ENCODE results near the gene TTC1.

The TTC1 gene

GRCh38 chr5:160079753-160080152, 70.8 kb downstream of the TTC1 start:
- Histone ChIP-seq H3K4me3 (ENCODE audit: low read length) (no peak overlapping the region), H3K4me1 (ENCODE audit: control insufficient read depth, insufficient read depth, low read length) (peaks cover 3% of the 10 kb centered on the region), H3K9me3 (ENCODE audit: control insufficient read depth, low read length) (no peaks in the 10 kb centered on the region), H3K27me3 (ENCODE audit: control insufficient read depth, insufficient read depth, low read length) (no peaks in the 10 kb centered on the region), H3K9ac (ENCODE audit: low read length) (no peak overlapping the region), H3K36me3 (ENCODE audit: control insufficient read depth, insufficient read depth, low read length) (no peaks in the 10 kb centered on the region)

- Histone ChIP-seq H3K9me3 (ENCODE audit: control insufficient read depth, low read length) (no peaks in the 10 kb centered on the region), H3K27me3 (ENCODE audit: control insufficient read depth, insufficient read depth, low read length) (no peaks in the 10 kb centered on the region), H3K4me3 (ENCODE audit: low read length) (no peak overlapping the region), H3K36me3 (ENCODE audit: control insufficient read depth, insufficient read depth, low read length) (no peaks in the 10 kb centered on the region), H3K4me1 (ENCODE audit: control insufficient read depth, insufficient read depth, low read length) (peaks cover 3% of the 10 kb centered on the region), H3K9ac (ENCODE audit: low read length) (no peak overlapping the region)
Observed at GRCh38 chr5:160081495-160081894, 72.6 kb downstream of the TTC1 start.

GRCh38 chr5:160082614-160083500, 73.9 kb downstream of the TTC1 start:
- Histone ChIP-seq H3K9ac (ENCODE audit: low read length) (no peak overlapping the region), H3K36me3 (ENCODE audit: control insufficient read depth, insufficient read depth, low read length) (no peaks in the 10 kb centered on the region), H3K4me3 (ENCODE audit: low read length) (no peak overlapping the region), H3K9me3 (ENCODE audit: control insufficient read depth, low read length) (no peaks in the 10 kb centered on the region), H3K4me1 (ENCODE audit: control insufficient read depth, insufficient read depth, low read length) (peaks cover 3% of the 10 kb centered on the region), H3K27me3 (ENCODE audit: control insufficient read depth, insufficient read depth, low read length) (no peaks in the 10 kb centered on the region)

GRCh38 chr5:160083501-160083900, 74.6 kb downstream of the TTC1 start:
- H3K9me3 ChIP-seq (ENCODE audit: control insufficient read depth, low read length): no peaks in the 10 kb centered on the region
- no peak overlapping the region for H3K4me3 ChIP-seq (ENCODE audit: low read length)
- H3K4me1 ChIP-seq (ENCODE audit: control insufficient read depth, insufficient read depth, low read length): peaks cover 3% of the 10 kb centered on the region
- H3K27me3 ChIP-seq (ENCODE audit: control insufficient read depth, insufficient read depth, low read length): no peaks in the 10 kb centered on the region
- H3K36me3 ChIP-seq (ENCODE audit: control insufficient read depth, insufficient read depth, low read length): no peaks in the 10 kb centered on the region
- no peak overlapping the region for H3K9ac ChIP-seq (ENCODE audit: low read length)

- Histone ChIP-seq H3K4me3 (ENCODE audit: low read length) (no peak overlapping the region), H3K36me3 (ENCODE audit: control insufficient read depth, insufficient read depth, low read length) (no peaks in the 10 kb centered on the region), H3K4me1 (ENCODE audit: control insufficient read depth, insufficient read depth, low read length) (peaks cover 3% of the 10 kb centered on the region), H3K9me3 (ENCODE audit: control insufficient read depth, low read length) (no peaks in the 10 kb centered on the region), H3K9ac (ENCODE audit: low read length) (no peak overlapping the region), H3K27me3 (ENCODE audit: control insufficient read depth, insufficient read depth, low read length) (no peaks in the 10 kb centered on the region)
Observed at GRCh38 chr5:160084144-160084543, 75.2 kb downstream of the TTC1 start.

GRCh38 chr5:160087199-160087598, 78.3 kb downstream of the TTC1 start:
- H3K4me1 ChIP-seq (ENCODE audit: control insufficient read depth, insufficient read depth, low read length): no peaks in the 10 kb centered on the region
- no peaks in the 10 kb centered on the region for H3K9me3 ChIP-seq (ENCODE audit: control insufficient read depth, low read length)
- H3K9ac ChIP-seq (ENCODE audit: low read length): no peak overlapping the region
- H3K36me3 ChIP-seq (ENCODE audit: control insufficient read depth, insufficient read depth, low read length): no peaks in the 10 kb centered on the region
- H3K27me3 ChIP-seq (ENCODE audit: control insufficient read depth, insufficient read depth, low read length): no peaks in the 10 kb centered on the region
- H3K4me3 ChIP-seq (ENCODE audit: low read length): no peak overlapping the region

GRCh38 chr5:160088805-160089204, 79.9 kb downstream of the TTC1 start:
- H3K36me3 ChIP-seq (ENCODE audit: control insufficient read depth, insufficient read depth, low read length): peaks cover 7% of the 10 kb centered on the region
- H3K9me3 ChIP-seq (ENCODE audit: control insufficient read depth, low read length): no peaks in the 10 kb centered on the region
- no peaks in the 10 kb centered on the region for H3K27me3 ChIP-seq (ENCODE audit: control insufficient read depth, insufficient read depth, low read length)
- H3K9ac ChIP-seq (ENCODE audit: low read length): no peak overlapping the region
- H3K4me3 ChIP-seq (ENCODE audit: low read length): no peak overlapping the region
- H3K4me1 ChIP-seq (ENCODE audit: control insufficient read depth, insufficient read depth, low read length): no peaks in the 10 kb centered on the region

- H3K4me1 ChIP-seq (ENCODE audit: control insufficient read depth, insufficient read depth, low read length): no peaks in the 10 kb centered on the region
- H3K9ac ChIP-seq (ENCODE audit: low read length): no peak overlapping the region
- no peaks in the 10 kb centered on the region for H3K9me3 ChIP-seq (ENCODE audit: control insufficient read depth, low read length)
- H3K4me3 ChIP-seq (ENCODE audit: low read length): no peak overlapping the region
- no peaks in the 10 kb centered on the region for H3K27me3 ChIP-seq (ENCODE audit: control insufficient read depth, insufficient read depth, low read length)
- peaks cover 7% of the 10 kb centered on the region for H3K36me3 ChIP-seq (ENCODE audit: control insufficient read depth, insufficient read depth, low read length)
Observed at GRCh38 chr5:160089531-160089930, 80.6 kb downstream of the TTC1 start.

GRCh38 chr5:160090059-160090458, 81.1 kb downstream of the TTC1 start:
- no peaks in the 10 kb centered on the region for H3K27me3 ChIP-seq (ENCODE audit: control insufficient read depth, insufficient read depth, low read length)
- no peak overlapping the region for H3K4me3 ChIP-seq (ENCODE audit: low read length)
- H3K9me3 ChIP-seq (ENCODE audit: control insufficient read depth, low read length): no peaks in the 10 kb centered on the region
- no peaks in the 10 kb centered on the region for H3K4me1 ChIP-seq (ENCODE audit: control insufficient read depth, insufficient read depth, low read length)
- H3K9ac ChIP-seq (ENCODE audit: low read length): no peak overlapping the region
- H3K36me3 ChIP-seq (ENCODE audit: control insufficient read depth, insufficient read depth, low read length): peaks cover 7% of the 10 kb centered on the region

- Histone ChIP-seq H3K9ac (ENCODE audit: low read length) (no peak overlapping the region), H3K36me3 (ENCODE audit: control insufficient read depth, insufficient read depth, low read length) (peaks cover 7% of the 10 kb centered on the region), H3K27me3 (ENCODE audit: control insufficient read depth, insufficient read depth, low read length) (no peaks in the 10 kb centered on the region), H3K4me1 (ENCODE audit: control insufficient read depth, insufficient read depth, low read length) (no peaks in the 10 kb centered on the region), H3K9me3 (ENCODE audit: control insufficient read depth, low read length) (no peaks in the 10 kb centered on the region), H3K4me3 (ENCODE audit: low read length) (no peak overlapping the region)
Observed at GRCh38 chr5:160092514-160092913, 83.6 kb downstream of the TTC1 start.

GRCh38 chr5:160092960-160093707, 84.2 kb downstream of the TTC1 start:
- H3K4me3 ChIP-seq (ENCODE audit: low read length): no peak overlapping the region
- peaks cover 7% of the 10 kb centered on the region for H3K36me3 ChIP-seq (ENCODE audit: control insufficient read depth, insufficient read depth, low read length)
- H3K27me3 ChIP-seq (ENCODE audit: control insufficient read depth, insufficient read depth, low read length): no peaks in the 10 kb centered on the region
- H3K9me3 ChIP-seq (ENCODE audit: control insufficient read depth, low read length): no peaks in the 10 kb centered on the region
- no peak overlapping the region for H3K9ac ChIP-seq (ENCODE audit: low read length)
- no peaks in the 10 kb centered on the region for H3K4me1 ChIP-seq (ENCODE audit: control insufficient read depth, insufficient read depth, low read length)

GRCh38 chr5:160096178-160096577, 87.2 kb downstream of the TTC1 start:
- H3K9ac ChIP-seq (ENCODE audit: low read length): no peak overlapping the region
- H3K27me3 ChIP-seq (ENCODE audit: control insufficient read depth, insufficient read depth, low read length): no peaks in the 10 kb centered on the region
- H3K36me3 ChIP-seq (ENCODE audit: control insufficient read depth, insufficient read depth, low read length): peaks cover 7% of the 10 kb centered on the region
- no peaks in the 10 kb centered on the region for H3K4me1 ChIP-seq (ENCODE audit: control insufficient read depth, insufficient read depth, low read length)
- no peak overlapping the region for H3K4me3 ChIP-seq (ENCODE audit: low read length)
- H3K9me3 ChIP-seq (ENCODE audit: control insufficient read depth, low read length): no peaks in the 10 kb centered on the region
